GM18867 (cell line): Measurements from ENCODE around the gene BET1L.
"Not testable (repeated sequence)": the region's sequence is repeated elsewhere in the genome, so short reads cannot be mapped to it uniquely, and the experiment has no call there.

Source experiments
- ATAC-seq: cut with Tn5 transposase; IDR thresholded peaks from one replicate; pipeline ENCODE4 v1.9.1; 2021; ENCODE audit warnings: mild to moderate bottlenecking, moderate library complexity; ENCODE audit not compliant: unreplicated experiment

BET1L gene

GRCh38 chr11:197741-198235 lies 9.4 kb downstream of the BET1L start:
- no peak for ATAC-seq

- ATAC-seq: no peak
These were observed 10.1 kb downstream of the BET1L start for GRCh38 chr11:196786-197731.

- ATAC-seq: not testable (repeated sequence)
These were observed 13.7 kb downstream of the BET1L start for GRCh38 chr11:193481-193880.

- not testable (repeated sequence) for ATAC-seq
These were observed 14.5 kb downstream of the BET1L start, which contains the start of gene SCGB1C1 for GRCh38 chr11:192674-193128. SCGB1C1 (plus strand) TSS chr11:193078; CDS start chr11:193100, 22 bp downstream.

GRCh38 chr11:191490-192478 lies 15.4 kb downstream of the BET1L start:
- ATAC-seq: peak; percentile 28

GRCh38 chr11:190546-190945 lies 16.7 kb downstream of the BET1L start:
- not testable (repeated sequence) for ATAC-seq

GRCh38 chr11:189843-190311 lies 17.3 kb downstream of the BET1L start:
- ATAC-seq: peak; percentile 71

- peak; percentile 63 for ATAC-seq
These were observed 17.9 kb downstream of the BET1L start for GRCh38 chr11:189200-189783.

GRCh38 chr11:180242-180641 lies 27.0 kb downstream of the BET1L start:
- ATAC-seq: not testable (repeated sequence)
